HG03457 (cell line): ENCODE data around the gene CAMK4.
"Not testable (repeated sequence)": the region's sequence is repeated elsewhere in the genome, so short reads cannot be mapped to it uniquely, and the experiment has no call there.

Source experiments
- ATAC-seq: cut with Tn5 transposase; IDR thresholded peaks from one replicate; pipeline ENCODE4 v1.9.1; 2021; ENCODE audit warnings: moderate number of reproducible peaks; ENCODE audit not compliant: unreplicated experiment

Gene CAMK4

DNA sequence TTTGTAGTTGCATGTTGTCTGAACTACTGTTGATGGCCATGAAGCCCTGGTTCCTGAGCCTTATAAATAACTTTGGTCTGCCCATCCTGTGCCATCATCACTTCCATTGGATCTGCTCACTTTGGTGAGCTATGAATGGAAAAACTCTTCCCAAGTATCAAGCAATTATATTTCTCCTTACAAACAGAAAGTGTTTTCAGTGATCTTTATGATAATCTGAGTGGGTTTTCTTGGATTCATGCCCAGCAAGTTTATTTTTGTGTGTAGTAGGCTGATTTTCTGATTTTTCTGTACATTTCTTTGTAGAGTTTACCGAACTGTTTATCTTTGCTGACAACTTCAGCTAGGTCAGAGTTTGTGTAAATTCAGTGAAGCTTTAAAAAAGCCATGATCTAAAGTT, 31.0 kb downstream of the CAMK4 start:
- no peak for ATAC-seq

- no peak for ATAC-seq
Observed at GRCh38 chr5:111256128-111256527, 31.9 kb downstream of the CAMK4 start.

- not testable (repeated sequence) for ATAC-seq
Observed at GRCh38 chr5:111257610-111258009, 33.4 kb downstream of the CAMK4 start.

DNA sequence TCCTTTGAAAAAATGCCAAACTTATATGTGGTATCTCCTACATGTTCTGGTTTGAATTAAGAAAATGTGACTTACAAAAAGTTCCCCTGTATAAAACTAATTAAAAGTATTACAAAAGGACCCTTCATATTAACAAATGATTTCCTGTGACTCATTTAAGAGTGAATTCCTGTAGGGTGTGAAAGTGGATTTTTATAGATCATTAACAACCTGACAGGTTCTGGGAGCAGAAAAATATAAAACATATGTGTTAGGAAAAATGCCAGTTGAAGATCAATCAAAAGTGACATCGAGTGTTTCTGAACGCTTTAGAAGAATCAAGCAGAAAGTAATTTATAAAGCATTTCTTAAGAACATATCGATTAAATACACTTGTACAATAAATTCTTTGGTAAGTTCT, 35.5 kb downstream of the CAMK4 start:
- no peak for ATAC-seq

DNA sequence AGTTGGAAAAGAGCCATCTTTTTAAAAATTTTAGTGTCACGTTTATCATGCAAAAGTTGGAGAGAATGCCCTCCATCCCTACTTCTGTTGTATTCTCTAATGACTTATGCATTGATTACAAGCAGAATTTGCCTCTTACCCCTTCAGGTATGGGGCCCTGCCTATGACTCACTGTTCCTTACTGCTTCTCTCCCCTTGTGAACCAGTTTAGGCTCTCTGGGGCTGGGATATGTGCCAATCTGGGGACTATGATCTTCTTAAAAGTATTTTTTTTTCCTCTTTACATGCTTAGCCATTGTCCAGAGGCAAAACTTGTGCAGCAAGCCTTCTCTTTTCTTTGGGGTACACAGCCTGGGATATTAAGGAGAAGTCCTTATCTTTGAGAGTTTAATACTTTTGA, 37.4 kb downstream of the CAMK4 start:
- ATAC-seq: no peak

DNA sequence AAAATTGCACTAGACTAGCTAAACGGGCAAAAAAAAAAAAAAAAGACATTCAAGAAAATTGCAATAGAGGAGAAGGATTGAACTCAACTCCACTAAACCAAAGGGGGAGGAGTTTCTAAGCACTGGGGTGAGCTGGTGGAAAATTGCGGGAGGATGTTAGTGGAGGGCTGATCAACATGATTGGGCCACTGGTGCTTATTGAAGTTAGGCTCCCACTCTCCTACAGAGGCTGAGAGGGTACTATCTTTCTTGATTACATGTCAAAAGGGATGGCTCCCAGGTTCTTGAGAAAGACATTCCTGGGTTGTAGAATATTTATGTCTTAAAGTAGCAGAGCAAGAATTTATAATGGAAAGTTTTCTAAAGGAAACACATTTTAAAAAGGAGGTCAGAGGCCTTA, 38.0 kb downstream of the CAMK4 start:
- no peak for ATAC-seq

DNA sequence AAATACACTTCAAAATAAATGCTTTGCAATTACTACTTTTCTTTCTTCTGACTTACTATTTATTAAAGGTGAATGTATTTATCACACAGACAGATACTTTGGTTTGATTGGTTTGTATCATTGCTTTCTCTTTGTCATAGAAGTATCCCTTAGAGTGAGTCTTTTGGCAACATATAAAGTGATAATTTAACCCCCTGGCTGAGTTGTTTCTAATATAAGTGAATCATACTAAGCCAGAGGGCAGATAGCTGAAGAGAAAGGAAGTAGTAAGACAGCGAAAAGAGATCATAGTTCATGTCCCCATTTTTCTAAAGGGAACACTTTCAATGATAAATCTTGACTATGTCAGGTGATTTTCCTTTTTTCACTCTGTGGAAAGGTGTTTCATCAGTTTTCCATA, 38.6 kb downstream of the CAMK4 start:
- no peak for ATAC-seq

GRCh38 chr5:111266491-111266890, 42.3 kb downstream of the CAMK4 start:
- no peak for ATAC-seq

- ATAC-seq: no peak
Observed at GRCh38 chr5:111268300-111268699, 44.1 kb downstream of the CAMK4 start.

DNA sequence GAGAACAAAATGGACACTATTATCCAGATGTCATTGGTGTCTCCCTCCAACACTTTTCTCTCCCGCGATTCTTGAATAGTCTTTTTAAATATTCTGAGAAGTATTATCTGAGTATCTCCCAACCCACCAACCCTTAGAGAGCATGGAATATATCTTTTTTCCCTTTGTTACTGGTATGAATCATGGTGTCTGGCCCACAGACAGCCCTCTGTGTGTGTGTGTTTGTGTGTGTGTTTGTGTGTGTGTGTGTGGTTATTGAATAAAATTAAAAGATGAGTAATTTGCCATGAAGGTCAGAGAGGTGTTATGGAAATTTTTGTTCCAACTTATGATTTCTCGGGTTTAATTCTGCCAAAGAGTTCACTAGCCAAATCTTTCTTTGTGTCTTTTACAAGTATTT, 47.7 kb downstream of the CAMK4 start:
- ATAC-seq: no peak

- no peak for ATAC-seq
Observed at GRCh38 chr5:111277061-111277460, 52.9 kb downstream of the CAMK4 start.

- ATAC-seq: peak; percentile 84
Observed at GRCh38 chr5:111278858-111279504, 54.8 kb downstream of the CAMK4 start.

DNA sequence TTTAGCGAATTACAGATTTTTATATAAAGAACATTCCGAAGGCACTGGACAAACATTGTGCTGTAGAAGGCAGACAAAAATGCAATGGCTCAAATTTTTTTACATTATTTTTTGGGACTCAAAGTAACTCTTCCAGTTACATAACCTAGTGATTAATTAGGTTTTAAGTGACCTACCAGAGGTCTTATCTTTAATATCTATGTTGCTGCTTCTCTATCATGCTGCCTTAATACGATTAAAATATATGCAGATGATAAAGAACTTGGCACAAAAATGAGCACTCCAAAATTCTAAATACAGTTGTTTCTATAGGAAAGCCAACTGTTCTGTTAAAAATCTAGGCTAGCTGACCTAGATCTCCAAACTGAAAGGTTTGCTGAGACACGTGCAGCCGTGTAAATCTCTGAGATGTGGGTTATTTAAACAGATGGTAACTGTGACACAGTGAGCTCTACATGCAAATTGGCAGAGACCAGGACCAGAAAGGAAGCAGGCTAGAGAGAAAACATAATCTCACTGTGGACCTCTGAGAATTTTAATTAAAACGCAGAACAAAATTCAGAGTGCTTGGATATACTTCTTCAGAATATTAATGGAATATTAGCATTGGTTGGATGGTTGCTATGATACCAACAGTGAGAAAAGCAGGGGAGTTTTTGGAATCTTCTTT, 56.2 kb downstream of the CAMK4 start:
- ATAC-seq: no peak

DNA sequence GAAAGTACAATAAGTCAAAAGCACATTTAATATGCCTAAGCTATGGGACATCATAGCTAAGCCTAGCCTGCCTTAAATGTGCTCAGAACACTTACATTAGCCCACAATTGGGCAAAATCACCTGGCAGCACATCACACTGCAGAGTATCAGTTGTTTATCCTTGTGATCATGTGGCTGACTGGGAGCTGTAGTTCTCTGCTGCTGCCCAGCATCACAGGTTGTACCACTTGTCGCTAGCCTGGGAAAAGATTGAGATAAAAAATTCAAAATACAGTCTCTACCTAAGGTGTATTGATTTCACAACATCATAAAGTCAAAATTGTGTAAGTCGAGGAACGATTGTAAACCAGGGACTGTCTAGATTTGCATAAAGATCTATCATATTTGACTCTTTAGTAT, 58.6 kb downstream of the CAMK4 start:
- ATAC-seq: no peak

DNA sequence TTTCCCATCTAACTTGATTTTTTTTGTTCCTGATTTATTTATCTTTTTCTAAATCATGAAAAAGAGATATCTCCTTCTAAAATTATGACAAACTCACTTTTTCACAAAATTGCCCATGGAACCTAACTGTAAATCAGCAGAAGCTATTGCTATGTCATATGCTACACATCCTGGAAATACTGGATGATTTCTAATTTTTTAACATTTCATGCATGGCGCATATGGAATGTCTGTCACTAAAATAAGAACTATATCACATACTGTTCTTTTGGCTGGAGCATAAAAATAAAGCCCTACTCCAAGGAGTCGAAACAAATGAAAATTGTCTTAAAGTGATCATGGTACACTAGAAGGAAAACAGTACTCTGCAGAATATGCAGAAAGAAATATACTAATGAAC, 60.6 kb downstream of the CAMK4 start:
- ATAC-seq: no peak

- no peak for ATAC-seq
Observed at GRCh38 chr5:111294551-111294950, 70.4 kb downstream of the CAMK4 start.

DNA sequence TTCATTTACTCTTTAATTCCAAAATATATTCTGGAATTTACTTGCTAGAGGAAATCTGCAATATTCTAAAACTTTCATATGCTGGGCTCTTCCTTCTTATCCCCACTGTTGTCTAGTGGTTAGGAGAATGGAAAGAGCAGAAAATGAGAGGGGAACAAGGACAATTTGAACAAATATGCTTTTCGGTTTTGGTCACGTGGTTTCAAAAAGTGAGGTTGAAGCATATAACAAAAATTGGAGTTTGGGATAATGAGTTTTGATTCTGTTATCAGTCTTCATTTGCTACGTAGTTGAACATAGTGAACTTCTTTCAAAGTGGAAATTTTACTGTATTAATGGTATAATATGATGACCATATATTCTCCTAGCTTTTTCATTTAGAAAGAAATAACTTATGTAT, 71.5 kb downstream of the CAMK4 start:
- ATAC-seq: no peak

DNA sequence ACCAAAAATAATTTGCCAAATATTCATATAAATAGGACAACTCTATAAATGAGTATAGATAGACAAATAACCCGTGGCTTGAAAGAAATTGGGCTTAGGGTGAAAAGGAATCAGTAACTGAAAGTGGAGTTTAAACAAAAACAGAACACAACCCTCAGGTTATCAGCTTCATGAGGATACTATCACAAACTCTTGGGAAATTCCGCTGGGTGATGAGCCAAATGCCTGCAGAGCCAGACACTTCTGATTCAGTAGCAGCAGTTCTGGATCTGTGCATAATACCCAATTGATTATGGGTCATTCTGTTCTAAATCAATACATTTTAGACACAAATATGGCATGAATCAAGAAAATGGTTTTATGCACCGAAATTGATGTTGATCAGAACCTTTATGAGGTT, 72.4 kb downstream of the CAMK4 start:
- no peak for ATAC-seq

GRCh38 chr5:111299067-111299481, 74.9 kb downstream of the CAMK4 start:
- ATAC-seq: no peak

DNA sequence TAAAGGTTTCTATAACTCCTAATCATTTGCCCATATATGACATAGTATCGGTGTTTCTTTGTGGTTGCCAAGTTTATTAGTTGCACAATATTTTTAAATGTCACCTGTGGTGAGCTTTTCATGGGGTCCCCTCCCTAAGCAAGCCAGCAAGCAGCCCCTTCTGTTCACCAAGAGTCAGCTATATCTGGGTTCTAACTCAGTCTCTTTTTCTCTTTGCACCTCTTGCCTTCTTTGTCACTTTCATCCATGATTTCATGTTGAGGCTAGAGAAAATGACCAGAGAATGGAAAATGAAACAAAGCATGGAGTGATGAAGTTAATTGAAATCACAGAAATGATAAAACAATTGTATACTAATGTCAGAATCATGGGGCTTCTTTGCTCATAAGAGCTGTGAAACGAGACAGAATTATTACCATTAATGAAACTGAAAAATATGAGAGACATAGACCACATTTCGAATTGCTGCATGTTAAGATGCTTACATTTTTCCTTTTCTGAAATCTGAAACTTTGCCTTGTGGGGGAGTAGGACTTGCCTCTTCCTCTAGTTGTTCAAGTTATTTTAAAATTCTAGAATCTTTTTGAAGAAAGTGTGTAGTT, 75.7 kb downstream of the CAMK4 start:
- ATAC-seq: no peak

DNA sequence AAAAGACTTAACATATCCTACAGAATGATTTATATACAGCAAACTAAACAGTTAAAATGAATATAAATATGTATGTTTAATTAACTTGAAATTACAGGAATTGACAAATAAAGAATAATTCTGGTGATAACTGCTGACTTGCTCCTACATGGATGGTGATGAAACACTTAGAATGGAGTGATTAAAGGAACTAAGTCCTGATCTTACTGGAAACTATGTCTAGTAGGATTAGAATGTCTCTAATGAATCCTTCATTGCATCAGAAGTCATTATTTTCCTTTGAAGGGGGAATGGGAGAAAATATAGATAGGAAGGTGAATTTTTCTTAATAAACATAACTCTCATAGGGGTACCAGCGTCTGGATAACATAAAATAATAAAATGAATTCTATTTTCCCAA, 77.1 kb downstream of the CAMK4 start:
- no peak for ATAC-seq

- ATAC-seq: not testable (repeated sequence)
Observed at GRCh38 chr5:111302043-111302442, 77.9 kb downstream of the CAMK4 start.
